Suprapubic skin (tissue), 4 donors: ENCODE results near the gene CHRNE. TPM values are rescaled to one million over a fixed set of nuclear protein-coding genes. Genes with fewer than 3 reads are reported as not detected.
A peak's percentile ranks its signal among the peaks of the same experiment; 100 is the strongest.

ENCODE experiments used
- DNase-seq, 2 donors: peaks; one replicate each; pipeline ENCODE4 v3.0.0-alpha.2; 2019; ENCODE audit warnings: low spot score in 2 of 2
- H3K27ac ChIP-seq: fragments of 200-600 bp; sonication (generic); one replicate; pipeline ENCODE4 v1.5.1; 2019
- H3K27me3 ChIP-seq: fragments of 200-600 bp; sonication (generic); one replicate; pipeline ENCODE4 v1.5.1; 2019
- H3K36me3 ChIP-seq: fragments of 200-600 bp; sonication (generic); one replicate; pipeline ENCODE4 v1.5.1; 2019
- H3K4me1 ChIP-seq: fragments of 200-600 bp; sonication (generic); one replicate; pipeline ENCODE4 v1.5.1; 2019
- H3K4me3 ChIP-seq: fragments of 200-600 bp; sonication (generic); one replicate; pipeline ENCODE4 v1.5.1; 2019; ENCODE audit warnings: mild to moderate bottlenecking
- H3K9me3 ChIP-seq: fragments of 200-600 bp; sonication (generic); one replicate; pipeline ENCODE4 v1.5.1; 2019
- EP300 ChIP-seq: sonication (generic); formaldehyde crosslinking; IDR thresholded peaks from one replicate; pipeline ENCODE4 v1.6.1; 2017; ENCODE audit warnings: antibody characterized with exemption
- POLR2A ChIP-seq, 2 donors: fragments of 450-650 bp; IDR thresholded peaks; one replicate each; pipeline ENCODE4 v1.6.1; 2017; ENCODE audit warnings: antibody characterized with exemption in 2 of 2, mild to moderate bottlenecking in 2 of 2, moderate library complexity in 2 of 2
- POLR2AphosphoS5 ChIP-seq, 3 donors: sonication (generic); formaldehyde crosslinking; IDR thresholded peaks; one replicate each; pipeline ENCODE4 v1.6.1; 2017; ENCODE audit warnings: antibody characterized with exemption in 3 of 3
- whole genome bisulfite sequencing: methylation state at CpG from one replicate; pipeline ENCODE4 v1.1.5; 2018; 5-methylcytosine and 5-hydroxymethylcytosine counted together
- total RNA-seq, 4 donors: library from RNA; depleted of rRNA; stranded (reverse); fragments of >200 nt; gene quantifications; one replicate each; pipeline ENCODE4 v1.1.0, GENCODE V29; 2016
- TF ChIP-seq, protein P1 (sequence below), 2 donors: fragments of 200-600 bp in 1 of 2; fragments of 450-650 bp in 1 of 2; sonication (generic) in 1 of 2; IDR thresholded peaks; one replicate each; pipeline ENCODE4 v1.5.1; 2016 to 2019; ENCODE audit warnings: antibody characterized with exemption in 2 of 2, mild to moderate bottlenecking in 1 of 2, moderate library complexity in 1 of 2

Gene CHRNE
- total RNA-seq, 4 donors from 2014 or later = 1.7 to 6.0 (median 2.4) TPM

DNA sequence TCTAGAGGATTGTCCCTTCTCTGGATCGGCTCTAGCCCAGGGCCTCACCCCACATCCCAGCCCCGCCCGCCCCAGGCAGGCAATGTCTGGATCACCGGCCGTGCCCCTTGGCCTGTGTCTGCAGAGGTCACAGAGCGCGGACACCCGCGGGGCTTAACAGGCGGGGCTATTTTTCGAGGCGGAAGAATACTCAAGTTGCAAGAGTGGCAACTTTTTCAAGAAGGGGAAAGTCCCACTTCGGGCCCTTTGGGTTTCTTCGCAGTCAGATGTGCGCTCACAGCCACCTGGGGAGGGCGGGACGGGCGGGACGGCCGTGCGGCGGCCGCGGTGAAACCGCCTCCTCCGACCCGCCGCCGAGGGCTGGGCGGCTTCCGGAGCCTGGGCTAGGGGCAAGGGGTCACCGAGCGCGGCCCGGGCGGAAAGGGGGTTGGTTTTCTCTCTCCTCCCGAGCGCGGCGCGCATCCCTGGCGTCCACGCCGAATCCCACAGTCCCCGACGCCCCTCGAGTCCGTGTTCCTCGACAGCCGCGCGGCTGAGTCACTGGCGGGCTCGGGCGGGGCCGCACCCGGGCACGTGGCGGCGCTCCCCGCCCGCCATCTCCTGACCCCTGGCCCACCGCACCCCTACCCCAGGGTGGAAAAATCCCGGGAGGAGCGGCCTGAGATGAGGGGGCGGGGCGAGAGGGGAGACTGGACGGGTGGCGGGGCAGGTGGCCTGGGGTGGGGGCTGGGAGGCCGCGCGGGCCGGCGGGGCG is 46.6 kb upstream of the CHRNE start:
- peak in 1 of 2 donors; percentile 90 for DNase-seq
- TF ChIP-seq POLR2AphosphoS5 (IDR thresholded peaks at IDR 0.05) = no peak
- no peak for TF ChIP-seq EP300
- TF ChIP-seq POLR2A (IDR thresholded peaks at IDR 0.05) = no peak
- TF ChIP-seq, protein P1, sequence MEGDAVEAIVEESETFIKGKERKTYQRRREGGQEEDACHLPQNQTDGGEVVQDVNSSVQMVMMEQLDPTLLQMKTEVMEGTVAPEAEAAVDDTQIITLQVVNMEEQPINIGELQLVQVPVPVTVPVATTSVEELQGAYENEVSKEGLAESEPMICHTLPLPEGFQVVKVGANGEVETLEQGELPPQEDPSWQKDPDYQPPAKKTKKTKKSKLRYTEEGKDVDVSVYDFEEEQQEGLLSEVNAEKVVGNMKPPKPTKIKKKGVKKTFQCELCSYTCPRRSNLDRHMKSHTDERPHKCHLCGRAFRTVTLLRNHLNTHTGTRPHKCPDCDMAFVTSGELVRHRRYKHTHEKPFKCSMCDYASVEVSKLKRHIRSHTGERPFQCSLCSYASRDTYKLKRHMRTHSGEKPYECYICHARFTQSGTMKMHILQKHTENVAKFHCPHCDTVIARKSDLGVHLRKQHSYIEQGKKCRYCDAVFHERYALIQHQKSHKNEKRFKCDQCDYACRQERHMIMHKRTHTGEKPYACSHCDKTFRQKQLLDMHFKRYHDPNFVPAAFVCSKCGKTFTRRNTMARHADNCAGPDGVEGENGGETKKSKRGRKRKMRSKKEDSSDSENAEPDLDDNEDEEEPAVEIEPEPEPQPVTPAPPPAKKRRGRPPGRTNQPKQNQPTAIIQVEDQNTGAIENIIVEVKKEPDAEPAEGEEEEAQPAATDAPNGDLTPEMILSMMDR (IDR thresholded peaks at IDR 0.05) = no peak
- Histone ChIP-seq H3K27me3 (no peaks in the 10 kb centered on the region), H3K9me3 (no peaks in the 10 kb centered on the region), H3K4me3 (peak overlapping the region; percentile 85), H3K27ac (peak overlapping the region; percentile 98), H3K36me3 (peaks cover 5% of the 10 kb centered on the region), H3K4me1 (peaks cover 55% of the 10 kb centered on the region)
- 0% methylated on average over 19 of the region's 75 CpGs for WGBS

DNA sequence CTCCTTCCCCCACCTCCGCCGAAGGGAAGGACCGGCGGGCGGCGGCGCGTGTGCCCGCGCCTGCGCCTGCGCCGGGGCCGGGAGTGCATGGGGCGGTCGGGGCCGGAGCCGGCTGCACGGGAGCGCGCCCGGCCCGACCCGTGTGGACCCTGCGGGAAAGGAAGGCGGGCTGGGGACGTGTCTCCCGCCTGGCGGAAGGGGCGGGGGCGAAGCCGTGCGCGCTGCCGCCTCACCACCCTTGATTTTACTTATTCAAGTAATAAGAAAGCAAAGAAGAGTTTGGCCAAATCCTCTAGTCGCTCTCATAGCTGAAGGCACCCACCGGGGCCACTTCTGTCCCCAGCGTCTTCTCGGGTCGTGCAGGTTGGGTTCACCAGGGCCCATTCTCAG is 46.0 kb upstream of the CHRNE start:
- peak; percentile 85 for DNase-seq
- no peaks in the 10 kb centered on the region for H3K9me3 ChIP-seq
- H3K4me3 ChIP-seq = peak overlapping the region; percentile 85
- no peak for TF ChIP-seq POLR2AphosphoS5 (IDR thresholded peaks at IDR 0.05)
- TF ChIP-seq, protein P1 (IDR thresholded peaks at IDR 0.05) = no peak
- TF ChIP-seq EP300 = no peak
- TF ChIP-seq POLR2A (IDR thresholded peaks at IDR 0.05) = no peak
- peak overlapping the region; percentile 98 for H3K27ac ChIP-seq
- peaks cover 61% of the 10 kb centered on the region for H3K4me1 ChIP-seq
- H3K27me3 ChIP-seq = no peaks in the 10 kb centered on the region
- peaks cover 10% of the 10 kb centered on the region for H3K36me3 ChIP-seq
- WGBS = 1% methylated on average over 38 of the region's 40 CpGs

DNA sequence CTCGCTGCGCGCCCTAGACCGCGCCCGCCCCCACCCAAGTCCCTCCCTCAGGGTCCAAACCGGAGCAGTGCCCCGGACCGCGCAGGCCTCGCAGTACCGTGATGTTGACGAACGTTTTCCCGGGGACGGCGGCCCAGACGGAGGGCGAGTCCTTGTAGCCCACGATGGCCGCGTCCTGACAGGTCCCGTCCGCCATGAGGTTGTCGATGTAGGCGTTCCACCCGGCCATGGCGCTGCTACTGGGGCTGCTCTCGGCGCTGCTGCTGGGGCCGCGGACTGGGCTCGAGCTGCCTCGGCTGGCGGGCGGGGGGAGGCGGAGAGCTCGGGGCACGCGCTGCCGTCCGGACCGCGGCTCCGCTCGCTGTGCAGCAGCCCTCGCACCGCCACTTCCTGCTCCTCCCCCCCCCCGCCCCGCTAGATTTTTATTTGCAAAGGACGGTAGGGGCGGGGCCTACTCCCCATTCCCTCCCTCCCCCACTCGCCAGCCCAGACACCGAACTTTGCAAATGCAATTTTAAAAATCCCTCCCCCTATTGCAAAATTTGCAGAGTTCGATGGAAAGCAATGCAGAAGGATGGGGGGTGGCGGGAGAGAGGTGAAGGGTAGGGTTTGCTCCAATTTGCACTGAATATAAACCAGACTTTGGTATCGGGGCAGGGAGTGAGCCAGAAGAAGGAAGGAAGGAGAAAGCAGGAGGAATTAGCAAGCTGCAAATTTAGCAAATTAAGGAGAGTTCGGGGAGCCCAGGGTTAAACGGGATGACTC is 45.5 kb upstream of the CHRNE start, which contains the start of gene PFN1:
PFN1 (minus strand) TSS at position 365 of the 765 bp plus-strand sequence; CDS start at position 229, 136 bp downstream.
- peak within 1 kb of the TSS; percentile 98 for H3K27ac ChIP-seq
- H3K27me3 ChIP-seq = no peaks in the 10 kb centered on the region
- 0% methylated on average over 6 of the region's 59 CpGs for WGBS
- H3K9me3 ChIP-seq = no peaks in the 10 kb centered on the region
- peaks cover 15% of the 10 kb centered on the region for H3K36me3 ChIP-seq
- H3K4me1 ChIP-seq = peaks cover 60% of the 10 kb centered on the region
- TF ChIP-seq POLR2AphosphoS5 (IDR thresholded peaks at IDR 0.05) (no peak), POLR2A (IDR thresholded peaks at IDR 0.05) (peak in 1 of 2 donors; percentile 82)
- peak within 1 kb of the TSS; percentile 85 for H3K4me3 ChIP-seq
- DNase-seq = peak; percentile 95 to 98

DNA sequence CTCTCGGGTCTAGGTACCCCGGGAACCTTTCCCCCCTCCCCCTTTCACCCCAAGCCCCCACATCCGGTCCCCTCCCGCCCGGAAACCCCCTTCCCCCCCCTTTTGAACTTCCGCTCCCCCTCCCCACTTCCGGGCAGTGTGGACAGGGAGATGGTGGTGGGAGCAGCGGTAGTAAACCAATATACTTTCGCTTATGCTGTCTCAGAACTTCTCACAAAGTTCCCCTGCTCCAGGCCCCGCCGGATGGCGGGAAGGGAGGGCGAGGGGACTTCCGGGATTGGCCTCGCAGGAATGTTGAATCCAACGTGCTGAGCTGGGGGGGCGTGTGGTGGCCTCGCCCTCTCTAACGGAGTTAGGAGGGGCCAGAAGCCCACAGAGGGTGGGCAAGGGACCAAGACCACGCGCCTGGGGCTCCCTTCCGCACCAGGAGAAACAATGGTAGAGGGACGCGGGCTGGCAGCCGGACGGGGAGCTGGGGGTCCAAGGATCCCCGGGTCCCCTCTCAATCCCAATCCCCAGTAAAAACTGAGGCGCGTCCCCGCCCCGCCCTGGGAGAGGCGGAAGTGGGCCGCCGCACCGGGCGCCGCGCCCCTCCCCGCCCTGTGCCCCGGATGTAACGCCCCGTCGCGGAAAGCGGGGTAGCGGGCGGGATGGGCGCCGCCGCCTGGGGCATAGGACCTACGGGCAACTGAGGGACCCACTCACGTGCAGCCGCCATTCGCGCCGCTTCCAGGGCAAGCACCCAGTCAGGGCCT is 44.7 kb upstream of the CHRNE start:
- DNase-seq = peak in 1 of 2 donors; percentile 81
- H3K4me3 ChIP-seq = peak overlapping the region; percentile 85
- no peaks in the 10 kb centered on the region for H3K9me3 ChIP-seq
- 0% methylated on average over 16 of the region's 56 CpGs for WGBS
- H3K27me3 ChIP-seq = no peaks in the 10 kb centered on the region
- H3K27ac ChIP-seq = peak overlapping the region; percentile 98
- H3K36me3 ChIP-seq = peaks cover 23% of the 10 kb centered on the region
- TF ChIP-seq, protein P1 (IDR thresholded peaks at IDR 0.05) = no peak
- TF ChIP-seq EP300 (no peak), POLR2A (IDR thresholded peaks at IDR 0.05) (no peak), POLR2AphosphoS5 (IDR thresholded peaks at IDR 0.05) (peak in 1 of 3 donors; percentile 10)
- H3K4me1 ChIP-seq = peaks cover 67% of the 10 kb centered on the region

DNA sequence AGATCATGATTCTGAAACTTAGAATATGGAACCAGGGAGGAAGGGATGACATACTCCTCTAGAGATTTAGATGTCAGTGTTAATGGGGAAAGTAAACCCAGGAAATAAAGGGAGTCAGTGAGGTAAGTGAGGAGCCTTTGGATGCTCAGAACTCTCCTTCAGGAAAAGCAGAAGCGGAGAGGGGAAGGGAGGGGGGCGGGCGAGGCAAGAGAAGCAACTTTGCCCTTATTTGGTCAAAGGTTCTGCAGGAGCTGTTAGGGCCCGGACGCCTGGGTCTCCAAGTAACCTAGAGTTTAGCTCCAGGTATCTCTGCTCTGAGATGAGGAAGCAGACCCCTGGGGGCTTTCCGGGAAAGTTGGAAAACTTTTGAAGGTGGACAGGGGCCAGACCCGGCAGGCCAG is 44.1 kb upstream of the CHRNE start:
- peaks cover 73% of the 10 kb centered on the region for H3K4me1 ChIP-seq
- peak overlapping the region; percentile 85 for H3K4me3 ChIP-seq
- WGBS = 0% methylated on average over 7 of the region's 7 CpGs
- H3K27me3 ChIP-seq = no peaks in the 10 kb centered on the region
- DNase-seq = no peak
- peak overlapping the region; percentile 98 for H3K27ac ChIP-seq
- H3K9me3 ChIP-seq = no peaks in the 10 kb centered on the region
- TF ChIP-seq, protein P1 (IDR thresholded peaks at IDR 0.05) = no peak
- peaks cover 29% of the 10 kb centered on the region for H3K36me3 ChIP-seq
